Stimulated activated CD8-positive, alpha-beta memory T cell treated with anti-CD3 and anti-CD28 coated beads, Interleukin-4, amount 100 ng/mL, for 48 hours (primary cell): Measurements from ENCODE around the gene ASH1L.
"Not testable (repeated sequence)": the region's sequence is repeated elsewhere in the genome, so short reads cannot be mapped to it uniquely, and the experiment has no call there.

ENCODE experiments used
- DNase-seq: peaks from one replicate; pipeline ENCODE4 v3.0.0-alpha.2; 2020

ASH1L gene

DNA sequence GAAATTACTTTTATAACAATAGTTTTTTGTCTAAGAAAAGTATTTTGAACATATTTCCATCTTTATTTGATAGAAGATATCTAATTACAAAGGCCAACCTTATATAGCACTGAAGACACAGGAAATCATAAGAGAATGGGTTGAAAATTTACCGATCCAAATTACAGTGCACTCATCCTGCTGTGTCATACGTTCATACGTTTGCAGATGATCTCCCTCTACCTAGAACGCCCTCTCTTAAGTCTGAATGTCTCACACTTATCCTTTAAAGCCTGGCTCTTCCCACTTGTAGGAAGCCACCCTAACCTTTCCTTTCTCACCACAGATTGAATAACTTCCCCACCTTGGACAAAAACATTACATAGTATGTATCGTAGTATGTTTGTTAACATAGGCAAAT is 9.3 kb downstream of the ASH1L start:
- DNase-seq, result no peak

DNA sequence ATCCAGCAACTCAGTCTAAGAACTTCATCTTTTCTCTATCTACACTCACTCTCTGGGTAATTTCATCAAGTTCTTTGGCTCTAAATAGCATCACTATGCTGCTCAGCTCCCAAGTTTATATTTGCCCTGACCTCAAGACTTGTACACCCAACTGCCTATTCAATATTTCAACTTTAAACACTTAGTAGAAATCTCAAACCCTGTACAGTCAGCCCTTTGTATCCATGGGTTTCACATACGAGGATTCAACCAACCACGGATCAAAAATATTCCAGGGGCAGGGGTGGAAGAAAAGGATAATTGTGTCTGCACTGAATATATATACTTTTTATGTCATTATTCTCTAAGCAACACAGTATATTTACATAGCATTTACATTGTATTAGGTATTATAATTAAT is 13.9 kb downstream of the ASH1L start:
- DNase-seq, result no peak

DNA sequence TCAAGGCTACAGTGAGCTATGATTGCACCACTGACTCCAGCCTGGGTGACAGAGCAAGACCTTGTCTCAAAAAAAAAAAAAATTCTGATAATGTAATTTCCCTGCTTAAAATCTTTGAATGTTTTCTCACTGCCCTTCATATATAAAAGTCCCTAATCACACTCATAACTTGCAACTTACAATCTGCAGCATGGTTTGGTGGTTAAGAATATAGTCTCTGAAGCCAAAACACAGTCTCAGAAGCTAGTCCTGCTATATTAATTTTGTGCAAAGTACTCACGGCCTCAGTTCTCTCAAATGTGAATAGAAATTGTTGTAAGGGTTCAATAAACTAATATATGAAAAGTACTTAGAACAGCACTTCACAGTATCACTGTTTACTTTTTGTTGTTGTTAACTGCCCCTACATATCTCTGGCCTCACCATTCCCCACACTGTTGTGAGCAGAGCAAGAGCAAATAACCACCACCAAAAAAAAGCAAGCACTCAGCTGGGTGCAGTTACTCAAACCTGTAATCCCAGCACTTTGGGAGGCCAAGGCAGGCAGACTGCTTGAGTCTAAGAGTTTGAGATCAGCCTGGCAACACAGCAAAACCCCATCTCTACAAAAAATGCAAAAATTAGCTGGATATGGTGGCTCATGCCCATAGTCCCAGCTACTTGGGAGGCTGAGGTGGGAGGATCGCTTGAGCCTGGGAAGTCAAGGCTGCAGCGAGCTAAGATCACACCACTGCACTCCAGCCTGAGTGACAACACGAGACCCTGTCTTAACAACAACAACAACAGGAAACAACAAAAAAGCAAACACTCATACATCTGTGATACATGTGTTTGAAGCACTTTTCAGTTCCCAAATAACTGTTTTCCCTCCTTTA is 22.4 kb downstream of the ASH1L start:
- no peak for DNase-seq

DNA sequence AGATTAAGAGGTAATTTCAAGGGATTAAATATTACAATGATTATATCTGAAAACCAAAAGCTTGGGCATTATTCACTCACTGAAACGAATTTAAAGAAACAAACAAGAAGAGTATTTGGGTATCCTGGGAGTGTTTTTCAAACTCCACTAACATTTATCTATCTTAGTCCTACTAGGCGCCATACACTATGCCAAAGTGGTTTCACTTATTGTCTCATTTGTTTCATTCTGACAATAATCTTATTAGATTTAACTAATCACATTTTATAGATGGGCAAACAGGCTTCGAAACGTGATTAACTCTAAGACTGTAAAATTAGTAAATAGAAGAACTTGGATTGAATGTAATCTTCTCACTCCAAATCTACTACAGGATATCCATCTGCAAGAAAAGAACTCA is 25.4 kb downstream of the ASH1L start:
- no peak for DNase-seq

DNA sequence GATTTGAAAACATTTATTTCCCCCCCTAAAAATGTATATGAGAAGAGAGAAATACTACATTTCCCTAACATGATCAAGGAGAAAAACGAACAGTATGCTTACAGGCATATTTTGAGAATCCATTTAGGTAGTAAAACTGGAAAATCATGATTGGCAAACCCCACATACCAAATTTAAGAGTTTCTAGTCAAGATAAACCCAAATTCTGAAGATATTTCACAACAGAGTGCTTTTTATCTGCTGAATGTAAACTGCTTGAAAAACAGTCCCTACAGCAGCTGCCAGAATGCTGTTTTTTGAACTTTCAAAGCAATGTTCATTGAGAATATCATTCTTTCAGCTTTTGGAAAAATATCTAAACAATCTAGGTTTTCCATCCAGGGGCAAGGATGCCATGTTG is 31.0 kb downstream of the ASH1L start:
- no peak for DNase-seq

DNA sequence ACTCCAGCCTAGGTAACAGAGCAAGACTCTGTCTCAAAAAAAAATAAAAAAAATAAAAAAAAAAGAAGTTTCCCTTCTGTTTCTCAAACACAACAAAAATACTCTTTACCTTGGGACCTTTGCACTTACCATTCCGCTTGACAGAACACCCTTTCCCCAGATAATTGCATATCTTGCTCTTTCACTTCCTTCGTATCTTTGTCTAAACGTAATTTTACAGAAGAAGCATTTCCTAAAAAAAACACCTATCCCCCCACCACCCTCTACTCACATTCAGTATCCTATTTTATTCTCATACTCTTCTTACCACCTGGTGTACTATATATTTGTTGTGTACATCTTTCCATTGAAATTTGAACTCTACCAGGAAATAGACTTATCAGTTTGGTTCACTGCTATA is 32.7 kb downstream of the ASH1L start:
- no peak for DNase-seq

DNA sequence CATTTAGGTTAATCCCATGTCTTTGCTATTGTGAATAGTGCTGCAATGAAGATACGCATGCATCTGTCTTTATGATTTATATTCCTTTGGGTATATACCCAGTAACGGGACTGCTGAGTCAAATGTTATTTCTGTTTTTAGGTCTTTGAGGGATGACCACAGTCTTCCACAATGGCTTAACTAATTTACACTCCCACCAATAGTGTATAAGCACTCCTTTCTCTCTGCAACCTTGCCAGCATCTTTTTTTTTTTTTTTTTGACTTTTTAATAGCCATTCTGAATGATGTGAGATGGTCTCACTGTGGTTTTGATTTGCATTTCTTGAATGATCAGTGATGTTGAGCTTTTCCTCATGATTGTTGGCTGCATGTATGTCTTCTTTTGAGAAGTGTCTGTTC is 33.5 kb downstream of the ASH1L start:
- DNase-seq, result no peak

DNA sequence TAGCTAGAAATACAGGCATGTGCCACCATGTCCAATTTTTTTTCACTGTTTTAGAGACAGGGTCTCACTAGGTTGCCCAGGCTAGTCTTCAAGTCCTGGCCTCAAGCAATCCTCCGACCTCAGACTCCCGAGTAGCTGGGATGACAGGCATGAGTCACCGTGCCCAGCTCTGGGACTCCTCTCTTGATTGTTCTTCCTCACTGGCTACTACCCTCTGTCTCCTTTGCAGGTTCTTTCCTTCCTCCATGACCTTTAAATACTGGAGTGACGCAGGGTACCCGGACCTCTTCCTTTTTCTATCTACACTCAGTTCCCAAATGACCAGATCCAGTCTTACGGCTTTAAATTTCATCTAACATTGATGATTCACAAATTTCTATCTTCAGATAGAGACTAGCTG is 34.9 kb downstream of the ASH1L start:
- DNase-seq, result no peak

DNA sequence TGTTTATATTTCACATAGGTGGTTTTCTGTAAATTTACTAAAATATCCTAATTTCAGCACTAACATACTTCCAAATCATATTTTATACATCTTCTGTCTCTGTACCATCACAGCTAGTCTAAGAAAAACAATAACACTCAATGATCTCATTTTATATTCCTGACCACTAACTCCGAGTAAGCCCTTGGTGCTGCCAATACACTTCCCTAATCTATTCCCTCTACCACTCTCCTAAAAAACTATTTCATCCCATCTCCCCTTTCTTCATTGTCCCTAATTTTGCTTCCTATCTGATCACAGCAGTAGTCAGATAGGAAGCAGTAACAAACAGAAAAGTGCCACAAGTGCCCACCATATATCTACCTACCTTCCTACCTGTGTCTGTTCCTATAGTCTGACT is 36.2 kb downstream of the ASH1L start:
- no peak for DNase-seq

DNA sequence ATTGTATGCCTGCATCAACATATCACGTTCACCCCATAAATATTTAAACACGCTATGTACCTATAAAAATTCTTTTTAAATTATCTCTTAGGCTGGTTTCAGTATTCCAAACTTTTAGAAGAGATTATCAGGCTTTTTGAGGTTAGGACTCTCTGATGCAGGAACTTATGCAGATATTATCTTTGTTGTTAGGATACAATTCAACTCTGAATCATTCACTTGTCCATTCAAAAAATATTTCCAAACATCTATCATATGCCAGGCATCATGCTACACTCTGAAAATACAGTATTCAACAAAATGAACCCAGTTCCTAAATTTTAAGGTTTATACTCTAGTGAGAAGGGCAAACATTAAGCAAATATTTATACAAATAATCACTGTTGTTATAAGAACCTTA is 40.5 kb downstream of the ASH1L start:
- DNase-seq, result no peak

DNA sequence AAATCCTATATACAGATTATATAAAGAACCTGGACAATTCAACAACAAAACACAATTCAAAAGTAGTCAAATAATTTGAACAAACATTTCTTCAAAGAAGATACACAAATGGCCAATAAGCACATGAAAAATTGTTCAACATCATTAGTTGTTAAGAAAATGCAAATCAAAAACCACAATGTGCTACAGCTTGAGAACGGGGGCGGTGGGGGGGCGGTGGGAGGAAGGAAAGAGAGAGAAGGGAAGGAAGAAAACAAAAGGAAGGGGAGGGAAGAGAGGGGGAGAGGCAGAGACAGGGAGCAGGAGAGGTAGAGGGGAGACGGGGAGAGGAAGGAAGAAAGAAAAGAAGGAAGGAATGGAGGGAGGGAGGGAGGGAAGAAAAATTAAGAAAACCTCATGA is 44.1 kb downstream of the ASH1L start:
- no peak for DNase-seq

DNA sequence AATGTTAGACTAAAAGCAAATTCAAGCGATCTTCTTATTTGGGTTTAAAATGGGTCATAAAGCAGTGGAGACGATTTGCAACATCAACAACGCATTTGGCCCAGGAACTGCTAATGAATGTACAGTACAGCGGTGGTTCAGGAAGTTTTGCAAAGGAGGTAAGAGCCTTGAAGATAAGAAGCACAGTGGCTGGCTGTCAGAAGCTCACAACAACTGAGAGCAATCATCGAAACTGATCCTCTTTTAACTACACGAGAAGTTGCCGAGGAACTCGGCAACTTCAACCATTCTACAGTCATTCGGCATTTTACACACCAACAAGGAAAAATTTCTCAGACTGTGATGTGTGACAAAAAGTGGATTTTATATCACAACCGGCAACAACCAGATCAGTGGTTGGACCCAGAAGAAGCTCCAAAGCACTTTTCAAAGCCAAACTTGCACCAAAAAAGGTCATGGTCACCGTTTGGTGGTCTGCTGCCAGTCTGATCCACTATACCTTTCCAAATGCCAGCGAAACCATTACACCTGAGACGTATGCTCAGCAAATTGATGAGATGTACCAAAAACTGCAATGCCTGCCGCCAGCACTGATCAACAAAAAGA is 47.9 kb downstream of the ASH1L start:
- DNase-seq, result no peak

DNA sequence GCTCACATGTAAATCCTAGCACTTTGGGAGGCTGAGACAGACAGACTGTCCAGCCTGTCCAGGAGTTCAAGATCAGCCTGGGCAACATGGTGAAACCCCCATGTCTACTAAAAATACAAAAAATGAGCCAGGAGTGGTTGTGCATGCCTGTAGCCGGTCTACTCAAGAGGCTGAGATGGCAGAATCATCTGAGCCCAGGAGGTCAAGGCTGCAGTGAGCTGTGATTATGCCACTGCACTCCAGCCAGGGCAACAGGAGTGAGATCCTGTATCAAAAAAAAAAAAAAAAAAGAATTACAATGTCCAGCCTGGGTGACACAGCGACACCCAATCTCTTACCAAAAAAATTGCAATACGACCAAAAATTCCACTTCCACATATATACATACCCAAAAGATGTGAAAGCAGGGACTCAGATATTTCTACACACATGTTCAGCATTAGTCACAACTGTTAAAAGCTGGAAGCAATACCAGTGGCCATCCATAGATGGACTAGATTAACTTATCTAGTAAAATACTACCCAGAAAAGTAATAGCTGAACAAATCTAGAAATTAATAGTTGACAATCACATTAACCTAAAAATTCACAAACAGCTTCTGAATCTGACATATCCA is 49.2 kb downstream of the ASH1L start:
- DNase-seq, result no peak

DNA sequence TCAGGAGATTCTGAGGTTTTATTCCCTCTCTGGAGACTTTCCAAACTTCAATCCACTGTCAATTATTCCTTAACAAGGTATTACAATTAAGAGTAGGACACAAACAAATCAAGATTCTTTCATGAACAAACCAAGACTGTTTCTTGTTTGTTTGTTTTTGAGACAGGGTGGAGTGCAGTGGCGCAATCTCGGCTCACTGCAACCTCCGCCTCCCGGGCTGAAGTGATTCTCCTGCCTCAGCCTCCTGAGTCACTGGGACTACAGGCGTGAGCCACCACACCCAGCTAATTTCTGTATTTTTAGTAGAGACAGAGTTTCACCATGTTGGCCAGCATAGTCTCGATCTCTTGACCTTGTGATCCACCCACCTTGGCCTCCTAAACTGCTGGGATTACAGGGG is 51.2 kb downstream of the ASH1L start:
- not testable (repeated sequence) for DNase-seq

DNA sequence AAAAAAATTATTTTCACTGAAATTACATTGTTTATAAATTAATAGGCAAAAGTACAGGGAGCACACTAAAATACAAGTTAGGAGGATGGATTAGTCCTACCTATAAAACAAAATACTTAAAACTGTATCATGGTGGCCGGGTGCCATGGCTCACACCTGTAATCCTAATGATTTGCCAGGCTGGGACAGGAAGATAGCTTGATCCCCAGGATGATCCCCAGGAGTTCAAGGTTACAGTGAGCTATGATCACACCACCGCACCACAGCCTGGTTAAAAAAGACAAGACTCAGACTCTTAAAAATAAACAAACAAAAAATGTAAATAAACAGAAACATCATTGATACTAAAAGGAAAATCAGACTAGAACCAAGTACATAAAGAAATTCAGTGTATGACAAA is 53.5 kb downstream of the ASH1L start:
- no peak for DNase-seq

DNA sequence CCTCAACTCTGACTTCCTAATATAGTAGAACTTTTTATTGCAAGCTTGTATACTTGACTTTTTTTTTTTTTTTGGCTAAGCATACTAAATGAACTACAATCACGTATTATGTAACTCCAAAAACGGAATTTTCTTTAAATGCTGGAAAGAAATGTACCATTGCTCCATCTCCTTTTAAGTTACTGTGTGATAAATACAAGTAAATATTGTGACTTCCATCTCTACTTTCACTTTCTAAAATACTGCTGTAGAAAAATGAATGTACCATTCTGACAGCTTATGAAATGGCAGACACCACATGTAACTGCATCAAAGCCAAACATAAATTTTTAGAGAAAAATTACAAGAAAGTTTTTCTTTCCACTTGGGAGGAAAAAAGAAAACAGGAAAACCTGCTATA is 54.7 kb downstream of the ASH1L start:
- DNase-seq, result no peak

DNA sequence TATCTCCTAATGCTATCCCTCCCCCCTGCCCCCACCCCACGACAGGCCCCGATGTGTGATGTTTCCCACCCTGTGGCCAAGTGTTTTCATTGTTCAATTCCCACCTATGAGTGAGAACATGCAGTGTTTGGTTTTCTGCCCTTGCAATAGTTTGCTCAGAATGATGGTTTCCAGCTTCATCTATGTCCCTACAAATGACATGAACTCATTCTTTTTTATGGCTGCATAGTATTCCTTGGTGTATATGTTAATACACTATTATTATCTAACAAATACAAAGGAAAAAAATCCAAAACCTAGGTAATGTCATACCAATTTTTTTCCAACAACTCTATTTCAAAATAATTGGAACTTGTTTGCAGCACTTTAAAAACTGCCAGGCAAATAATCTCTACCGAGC is 56.6 kb downstream of the ASH1L start:
- DNase-seq, result not testable (repeated sequence)

DNA sequence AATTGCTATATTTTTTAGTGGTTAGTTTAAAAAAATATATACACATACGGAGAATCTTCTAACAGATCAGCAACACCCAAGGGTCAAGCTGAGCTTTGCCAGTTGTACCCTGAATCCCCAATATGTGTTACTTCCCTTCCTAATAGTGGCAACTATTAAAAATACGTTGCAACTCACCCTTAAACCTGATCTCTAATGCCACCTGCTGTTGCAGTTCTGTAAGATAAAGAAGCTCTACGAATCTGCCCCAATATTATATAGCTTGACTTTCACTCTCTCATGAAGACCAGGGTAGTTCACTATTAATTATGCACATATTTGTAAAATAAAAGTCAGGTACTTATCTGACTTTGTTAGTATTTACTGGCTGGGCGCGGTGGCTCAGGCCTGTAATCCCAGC is 58.4 kb downstream of the ASH1L start:
- no peak for DNase-seq

DNA sequence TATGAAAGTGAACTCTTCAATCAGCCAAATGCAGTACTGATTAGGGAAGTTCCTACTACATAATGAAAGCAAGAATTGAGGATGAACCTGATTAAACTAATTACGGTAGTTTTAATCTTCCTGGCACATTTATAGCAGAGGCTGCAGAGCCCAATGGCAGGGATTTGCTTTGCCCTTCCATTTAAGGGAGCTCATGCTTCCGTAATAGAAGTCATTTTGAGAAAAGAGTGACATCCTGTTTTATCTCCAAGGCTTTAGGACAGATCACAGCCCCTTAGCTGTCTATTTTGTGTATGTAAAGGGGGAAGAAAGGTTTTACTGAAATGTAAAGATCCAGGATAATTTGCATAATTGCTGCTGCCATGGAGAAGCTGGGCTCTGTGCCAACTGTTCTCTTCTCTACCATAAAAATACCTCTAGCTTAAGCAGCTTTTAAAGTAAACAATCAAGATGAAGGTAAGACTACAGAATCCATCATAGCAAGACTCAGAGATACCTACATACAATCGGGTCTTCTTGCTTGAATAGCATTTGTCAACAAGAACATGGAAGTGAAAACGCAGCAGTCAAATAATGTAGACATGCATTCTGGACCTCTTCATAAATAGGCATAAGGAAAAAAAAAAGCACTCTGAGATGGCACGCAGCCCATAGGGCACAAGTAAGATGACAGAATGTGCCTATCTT is 62.5 kb downstream of the ASH1L start:
- no peak for DNase-seq

DNA sequence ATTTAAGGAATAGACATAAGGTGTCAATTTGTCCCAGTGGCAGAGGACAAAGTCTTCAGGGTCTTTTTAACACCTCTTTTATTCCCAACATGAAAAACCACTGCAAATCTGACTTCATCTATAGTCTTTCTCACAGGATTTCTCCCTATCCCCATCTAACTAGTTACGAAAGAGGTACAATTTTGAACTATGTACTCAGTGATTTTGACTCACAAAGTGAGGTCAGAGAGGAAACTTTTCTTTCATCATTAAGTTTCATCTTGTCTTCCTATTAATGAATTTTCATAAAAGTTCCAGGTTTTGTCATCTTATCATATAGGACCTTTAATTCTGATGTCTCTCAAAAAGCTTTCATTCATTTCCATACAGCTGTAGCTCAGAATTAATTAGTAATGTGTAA is 63.3 kb downstream of the ASH1L start:
- DNase-seq, result no peak

DNA sequence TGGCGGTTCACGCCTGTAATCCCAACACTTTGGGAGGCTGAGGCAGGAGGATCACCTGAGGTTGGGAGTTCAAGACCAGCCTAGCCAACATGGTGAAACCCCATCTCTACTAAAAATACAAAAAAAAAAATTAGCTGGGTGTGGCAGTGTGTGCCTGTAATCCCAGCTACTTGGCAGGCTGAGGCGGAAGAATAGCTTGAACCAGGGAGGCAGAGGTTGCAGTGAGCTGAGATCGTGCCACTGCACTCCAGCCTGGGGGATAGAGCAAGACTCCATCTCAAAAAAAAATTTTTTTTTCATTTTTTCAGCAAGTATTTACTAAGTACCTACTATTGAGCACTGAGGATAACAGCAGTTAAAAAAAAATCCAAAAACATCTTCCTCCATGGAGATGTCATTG is 69.0 kb downstream of the ASH1L start:
- not testable (repeated sequence) for DNase-seq

DNA sequence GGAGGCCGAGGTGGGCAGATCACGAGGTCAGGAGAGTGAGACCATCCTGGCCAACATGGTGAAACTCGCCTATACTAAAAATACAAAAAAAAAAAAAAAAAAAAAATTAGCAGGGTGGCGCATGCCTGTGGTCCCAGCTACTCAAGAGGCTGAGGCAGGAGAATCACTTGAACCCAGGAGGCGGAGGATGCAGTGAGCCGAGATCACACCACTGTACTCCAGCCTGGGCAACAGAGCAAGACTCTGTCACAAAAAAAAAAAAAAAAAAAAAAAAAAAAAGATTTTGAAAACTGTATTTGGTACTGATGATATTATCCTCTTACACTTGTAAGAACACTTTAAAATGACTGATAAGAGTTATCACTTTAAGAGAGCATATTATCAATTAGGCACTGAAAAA is 74.2 kb downstream of the ASH1L start:
- not testable (repeated sequence) for DNase-seq

DNA sequence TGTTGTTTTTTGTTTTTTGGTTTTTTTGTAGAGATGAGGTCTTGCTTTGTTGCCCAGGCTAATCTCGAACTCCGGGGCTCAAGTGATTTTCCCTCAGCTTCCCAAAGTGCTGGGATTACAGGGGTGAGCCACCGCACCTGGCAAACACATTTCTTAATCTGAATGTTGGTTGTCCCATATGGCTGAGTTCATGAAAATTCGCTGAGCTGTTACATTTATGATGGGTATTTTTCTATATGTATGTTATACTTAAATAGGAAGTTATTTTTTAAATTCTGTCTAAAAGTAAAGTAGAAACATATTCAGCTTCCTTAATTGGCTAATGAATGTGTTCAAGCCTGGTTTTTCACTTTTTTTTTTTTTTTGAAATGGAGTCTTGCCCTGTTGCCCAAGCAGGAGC is 75.1 kb downstream of the ASH1L start:
- DNase-seq, result no peak

DNA sequence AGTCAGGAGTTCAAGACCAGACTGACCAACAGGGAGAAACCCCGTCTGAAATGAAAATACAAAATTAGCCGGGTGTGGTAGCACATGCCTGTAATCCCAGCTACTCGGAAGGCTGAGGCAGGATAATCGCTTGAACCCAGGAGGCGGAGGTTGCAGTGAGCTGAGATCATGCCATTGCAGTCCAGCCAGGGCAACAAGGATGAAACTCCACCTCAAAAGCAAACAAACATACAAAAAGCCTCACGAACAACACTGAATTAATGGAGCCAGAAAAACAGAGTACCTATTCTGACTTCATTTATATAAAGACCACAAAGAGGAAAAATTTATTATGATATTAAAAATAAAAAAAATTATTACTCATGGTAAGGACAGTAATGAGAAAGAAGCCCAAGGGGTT is 75.7 kb downstream of the ASH1L start:
- DNase-seq, result not testable (repeated sequence)
